ENCODE measurements around the gene REC114. TPM values are rescaled to one million over a fixed set of nuclear protein-coding genes. Genes with fewer than 3 reads are reported as not detected.
"Not testable (repeated sequence)": the region's sequence is repeated elsewhere in the genome, so short reads cannot be mapped to it uniquely, and the experiment has no call there.

REC114 gene
- total RNA-seq, 1 donor from 2014 or later, result not detected

- H3K27me3 Mint-ChIP-seq, result peaks cover 3% of the 10 kb centered on the region
- no peak overlapping the region for H3K27ac Mint-ChIP-seq
- no peak for DNase-seq (ENCODE audit: low spot score, unreplicated experiment)
- H3K4me3 Mint-ChIP-seq (ENCODE audit: low read depth), result no peak overlapping the region
- H3K36me3 Mint-ChIP-seq (ENCODE audit: insufficient read depth), result no peaks in the 10 kb centered on the region
- no peaks in the 10 kb centered on the region for H3K9me3 Mint-ChIP-seq (ENCODE audit: low read depth)
- H3K4me1 Mint-ChIP-seq (ENCODE audit: low read depth), result no peaks in the 10 kb centered on the region
- TF ChIP-seq, protein P1, sequence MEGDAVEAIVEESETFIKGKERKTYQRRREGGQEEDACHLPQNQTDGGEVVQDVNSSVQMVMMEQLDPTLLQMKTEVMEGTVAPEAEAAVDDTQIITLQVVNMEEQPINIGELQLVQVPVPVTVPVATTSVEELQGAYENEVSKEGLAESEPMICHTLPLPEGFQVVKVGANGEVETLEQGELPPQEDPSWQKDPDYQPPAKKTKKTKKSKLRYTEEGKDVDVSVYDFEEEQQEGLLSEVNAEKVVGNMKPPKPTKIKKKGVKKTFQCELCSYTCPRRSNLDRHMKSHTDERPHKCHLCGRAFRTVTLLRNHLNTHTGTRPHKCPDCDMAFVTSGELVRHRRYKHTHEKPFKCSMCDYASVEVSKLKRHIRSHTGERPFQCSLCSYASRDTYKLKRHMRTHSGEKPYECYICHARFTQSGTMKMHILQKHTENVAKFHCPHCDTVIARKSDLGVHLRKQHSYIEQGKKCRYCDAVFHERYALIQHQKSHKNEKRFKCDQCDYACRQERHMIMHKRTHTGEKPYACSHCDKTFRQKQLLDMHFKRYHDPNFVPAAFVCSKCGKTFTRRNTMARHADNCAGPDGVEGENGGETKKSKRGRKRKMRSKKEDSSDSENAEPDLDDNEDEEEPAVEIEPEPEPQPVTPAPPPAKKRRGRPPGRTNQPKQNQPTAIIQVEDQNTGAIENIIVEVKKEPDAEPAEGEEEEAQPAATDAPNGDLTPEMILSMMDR (IDR thresholded peaks at IDR 0.05; ENCODE audit: unreplicated experiment), result no peak
Observed at GRCh38 chr15:73485372-73485771, 42.4 kb downstream of the REC114 start.

- H3K27me3 Mint-ChIP-seq; H3K4me3 Mint-ChIP-seq (ENCODE audit: low read depth); H3K36me3 Mint-ChIP-seq (ENCODE audit: insufficient read depth); H3K4me1 Mint-ChIP-seq (ENCODE audit: low read depth); DNase-seq (ENCODE audit: low spot score, unreplicated experiment); H3K27ac Mint-ChIP-seq; H3K9me3 Mint-ChIP-seq (ENCODE audit: low read depth): not testable (repeated sequence)
Observed at GRCh38 chr15:73485885-73486284, 42.9 kb downstream of the REC114 start.

DNA sequence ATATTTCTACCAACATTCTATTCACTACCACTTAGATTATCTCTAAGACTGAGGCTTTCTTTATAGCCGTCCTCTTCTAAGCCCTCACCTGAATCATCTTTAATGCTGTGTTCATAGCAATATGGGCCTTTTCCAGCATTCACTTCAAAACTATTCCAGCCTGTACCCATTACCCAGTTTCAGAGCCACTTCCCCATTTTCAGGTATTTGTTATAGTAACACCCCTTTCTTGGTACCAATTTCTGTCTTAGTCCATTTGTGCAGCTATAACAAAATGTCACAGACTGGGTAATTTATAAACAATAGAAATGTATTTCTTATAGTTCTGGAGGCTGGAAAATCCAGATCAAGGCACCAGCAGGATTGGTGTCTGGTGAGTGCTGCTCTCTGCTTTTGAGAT, 45.7 kb downstream of the REC114 start:
- no peaks in the 10 kb centered on the region for H3K9me3 Mint-ChIP-seq (ENCODE audit: low read depth)
- TF ChIP-seq, protein P1 (IDR thresholded peaks at IDR 0.05; ENCODE audit: unreplicated experiment), result no peak
- no peak overlapping the region for H3K4me3 Mint-ChIP-seq (ENCODE audit: low read depth)
- no peak for DNase-seq (ENCODE audit: low spot score, unreplicated experiment)
- no peak overlapping the region for H3K27ac Mint-ChIP-seq
- H3K4me1 Mint-ChIP-seq (ENCODE audit: low read depth), result no peaks in the 10 kb centered on the region
- H3K27me3 Mint-ChIP-seq, result peaks cover 8% of the 10 kb centered on the region
- no peaks in the 10 kb centered on the region for H3K36me3 Mint-ChIP-seq (ENCODE audit: insufficient read depth)

- DNase-seq (ENCODE audit: low spot score, unreplicated experiment), result no peak
- Mint-ChIP-seq H3K27me3 (peaks cover 9% of the 10 kb centered on the region), H3K4me3 (ENCODE audit: low read depth) (no peak overlapping the region), H3K9me3 (ENCODE audit: low read depth) (no peaks in the 10 kb centered on the region), H3K36me3 (ENCODE audit: insufficient read depth) (no peaks in the 10 kb centered on the region), H3K27ac (no peak overlapping the region), H3K4me1 (ENCODE audit: low read depth) (no peaks in the 10 kb centered on the region)
- TF ChIP-seq, protein P1 (IDR thresholded peaks at IDR 0.05; ENCODE audit: unreplicated experiment), result no peak
Observed at GRCh38 chr15:73493922-73494321, 51.0 kb downstream of the REC114 start.

DNA sequence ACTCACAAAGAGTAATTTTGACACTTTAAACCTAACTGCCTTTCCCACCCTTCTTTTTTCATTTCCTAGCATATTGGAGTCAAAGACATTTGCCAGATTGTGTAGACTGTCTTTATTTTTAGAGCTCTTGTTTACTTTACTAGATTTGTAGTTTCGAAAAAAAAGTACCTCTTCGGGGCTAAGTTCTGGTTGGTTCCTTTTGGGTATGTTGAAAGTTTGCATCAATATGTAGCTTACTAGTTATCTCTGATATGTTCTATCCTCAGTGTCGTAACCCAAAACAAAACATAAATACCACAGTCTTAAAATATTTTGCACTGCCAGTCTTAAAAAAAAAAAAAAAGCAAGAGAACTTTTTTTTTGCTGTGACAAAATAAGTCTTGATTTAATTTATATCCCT, 52.2 kb downstream of the REC114 start:
- no peak for DNase-seq (ENCODE audit: low spot score, unreplicated experiment)
- Mint-ChIP-seq H3K36me3 (ENCODE audit: insufficient read depth) (no peaks in the 10 kb centered on the region), H3K27me3 (peaks cover 12% of the 10 kb centered on the region), H3K4me1 (ENCODE audit: low read depth) (no peaks in the 10 kb centered on the region), H3K9me3 (ENCODE audit: low read depth) (no peaks in the 10 kb centered on the region), H3K27ac (no peak overlapping the region), H3K4me3 (ENCODE audit: low read depth) (no peak overlapping the region)
- TF ChIP-seq, protein P1 (IDR thresholded peaks at IDR 0.05; ENCODE audit: unreplicated experiment), result no peak

DNA sequence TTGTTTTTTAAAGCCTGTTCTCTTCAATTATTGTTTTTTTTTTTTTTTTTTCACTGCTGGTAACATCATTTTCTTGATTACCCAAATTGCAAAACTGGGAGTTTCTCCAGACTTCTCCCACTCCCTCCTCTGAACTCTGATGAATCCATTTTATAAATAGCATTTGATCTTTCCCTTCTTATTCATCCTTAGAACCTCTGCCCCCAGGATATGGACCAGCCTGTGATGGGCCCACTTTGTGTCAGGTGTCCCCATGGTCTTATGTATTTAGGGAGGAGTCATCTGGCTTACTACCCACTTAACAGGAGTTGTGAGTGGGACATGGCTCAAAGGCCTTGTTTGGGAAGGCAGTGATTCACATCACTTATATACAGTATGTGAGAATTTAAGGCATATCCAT, 57.7 kb downstream of the REC114 start:
- Mint-ChIP-seq H3K4me1 (ENCODE audit: low read depth) (no peaks in the 10 kb centered on the region), H3K36me3 (ENCODE audit: insufficient read depth) (no peaks in the 10 kb centered on the region)

More for the DNA sequence above, 57.7 kb downstream of the REC114 start:
- peaks cover 4% of the 10 kb centered on the region for H3K27me3 Mint-ChIP-seq
- H3K9me3 Mint-ChIP-seq (ENCODE audit: low read depth), result no peaks in the 10 kb centered on the region
- no peak overlapping the region for H3K4me3 Mint-ChIP-seq (ENCODE audit: low read depth)
- H3K27ac Mint-ChIP-seq, result no peak overlapping the region
- TF ChIP-seq, protein P1 (IDR thresholded peaks at IDR 0.05; ENCODE audit: unreplicated experiment), result no peak
- no peak for DNase-seq (ENCODE audit: low spot score, unreplicated experiment)
